GM12891 (cell line): ENCODE data around the gene EFTUD2.

Source experiments
- POLR2A ChIP-seq: IDR thresholded peaks from 2 replicates; pipeline ENCODE4 v1.6.1; 2011; ENCODE audit warnings: low read depth, low read length, control low read depth
- POLR2AphosphoS5 ChIP-seq: IDR thresholded peaks from 2 replicates; pipeline ENCODE4 v1.6.1; 2011; ENCODE audit warnings: low read depth, low read length, control low read depth
- TAF1 ChIP-seq: IDR thresholded peaks from 2 replicates; pipeline ENCODE4 v1.6.1; 2011; ENCODE audit warnings: low read depth, low read length, control low read depth

DNA sequence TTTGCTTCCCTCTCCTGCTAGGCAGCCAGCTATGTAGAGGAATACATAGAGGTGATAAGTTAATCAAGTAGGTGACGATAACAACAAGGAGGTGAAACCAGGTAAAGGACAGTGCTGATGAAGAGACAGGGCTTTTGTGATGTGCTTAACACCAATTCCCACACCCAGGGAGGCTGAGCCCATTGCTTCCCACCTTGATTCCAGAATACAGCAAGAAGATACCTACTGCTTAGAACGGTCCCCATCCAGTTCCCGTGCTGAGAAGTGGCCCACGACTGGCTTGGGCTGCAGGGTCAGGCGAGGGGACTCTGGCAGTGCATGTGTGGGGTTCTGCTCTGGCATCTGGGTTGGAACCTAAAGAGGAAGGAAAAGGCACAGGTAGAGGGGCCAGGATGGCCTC is 32.1 kb upstream of the EFTUD2 start:
- TF ChIP-seq POLR2A (no peak), TAF1 (no peak), POLR2AphosphoS5 (no peak)
